ENCODE measurements around the gene DENND4C.
"Not testable (repeated sequence)": the region's sequence is repeated elsewhere in the genome, so short reads cannot be mapped to it uniquely, and the experiment has no call there.

Gene DENND4C

GRCh38 chr9:19265602-19266001 is 35.1 kb downstream of the DENND4C start:
- FAIRE-seq; DNase-seq (ENCODE audit: insufficient read length, low spot score): not testable (repeated sequence)

GRCh38 chr9:19266778-19267384 is 36.4 kb downstream of the DENND4C start:
- not testable (repeated sequence) for DNase-seq (ENCODE audit: insufficient read length, low spot score); FAIRE-seq

GRCh38 chr9:19269582-19269981 is 39.1 kb downstream of the DENND4C start:
- DNase-seq (ENCODE audit: insufficient read length, low spot score) (no peak), FAIRE-seq (no peak)

GRCh38 chr9:19270421-19270949 is 40.0 kb downstream of the DENND4C start:
- no peak for DNase-seq (ENCODE audit: insufficient read length, low spot score)
- no peak for FAIRE-seq

- DNase-seq (ENCODE audit: insufficient read length, low spot score) (no peak), FAIRE-seq (no peak)
These were observed 40.6 kb downstream of the DENND4C start for GRCh38 chr9:19271081-19271480.

GRCh38 chr9:19281801-19282200 is 51.3 kb downstream of the DENND4C start:
- FAIRE-seq (no peak), DNase-seq (ENCODE audit: insufficient read length, low spot score) (no peak)

- FAIRE-seq (no peak), DNase-seq (ENCODE audit: insufficient read length, low spot score) (no peak)
These were observed 52.7 kb downstream of the DENND4C start for GRCh38 chr9:19283072-19283710.

- FAIRE-seq (no peak), DNase-seq (ENCODE audit: insufficient read length, low spot score) (no peak)
These were observed 54.2 kb downstream of the DENND4C start for GRCh38 chr9:19284729-19285128.

GRCh38 chr9:19286634-19287188 is 56.2 kb downstream of the DENND4C start:
- DNase-seq (ENCODE audit: insufficient read length, low spot score) (no peak), FAIRE-seq (no peak)

- DNase-seq (ENCODE audit: insufficient read length, low spot score) (no peak), FAIRE-seq (no peak)
These were observed 57.6 kb downstream of the DENND4C start for GRCh38 chr9:19288081-19288480.

GRCh38 chr9:19290103-19290502 is 59.6 kb downstream of the DENND4C start:
- no peak for FAIRE-seq

GRCh38 chr9:19294219-19294618 is 63.7 kb downstream of the DENND4C start:
- FAIRE-seq (no peak), DNase-seq (ENCODE audit: insufficient read length, low spot score) (no peak)

More at GRCh38 chr9:19290103-19290502, 59.6 kb downstream of the DENND4C start:
- no peak for DNase-seq (ENCODE audit: insufficient read length, low spot score)

GRCh38 chr9:19298436-19299000 is 68.0 kb downstream of the DENND4C start:
- DNase-seq (ENCODE audit: insufficient read length, low spot score): no peak
- no peak for FAIRE-seq

- FAIRE-seq (no peak), DNase-seq (ENCODE audit: insufficient read length, low spot score) (no peak)
These were observed 72.7 kb downstream of the DENND4C start for GRCh38 chr9:19303216-19303615.

- DNase-seq (ENCODE audit: insufficient read length, low spot score): no peak
- FAIRE-seq: no peak
These were observed 76.1 kb downstream of the DENND4C start for GRCh38 chr9:19306568-19306967.

GRCh38 chr9:19310246-19310645 is 79.8 kb downstream of the DENND4C start:
- no peak for DNase-seq (ENCODE audit: insufficient read length, low spot score)
- no peak for FAIRE-seq

- FAIRE-seq (no peak), DNase-seq (ENCODE audit: insufficient read length, low spot score) (no peak)
These were observed 83.1 kb downstream of the DENND4C start for GRCh38 chr9:19313573-19313972.

- FAIRE-seq (no peak), DNase-seq (ENCODE audit: insufficient read length, low spot score) (no peak)
These were observed 90.0 kb downstream of the DENND4C start for GRCh38 chr9:19320495-19320894.

- DNase-seq (ENCODE audit: insufficient read length, low spot score) (no peak), FAIRE-seq (no peak)
These were observed 101.4 kb downstream of the DENND4C start for GRCh38 chr9:19331877-19332276.

- DNase-seq (ENCODE audit: insufficient read length, low spot score) (no peak), FAIRE-seq (no peak)
These were observed 105.7 kb downstream of the DENND4C start for GRCh38 chr9:19336166-19336565.

GRCh38 chr9:19342947-19343346 is 112.5 kb downstream of the DENND4C start:
- no peak for FAIRE-seq

GRCh38 chr9:19358701-19359100 is 128.2 kb downstream of the DENND4C start:
- FAIRE-seq (no peak), DNase-seq (ENCODE audit: insufficient read length, low spot score) (no peak)

More at GRCh38 chr9:19342947-19343346, 112.5 kb downstream of the DENND4C start:
- no peak for DNase-seq (ENCODE audit: insufficient read length, low spot score)
